Measurements from ENCODE around the gene DCLRE1B. TPM values are rescaled to one million over a fixed set of nuclear protein-coding genes. Genes with fewer than 3 reads are reported as not detected.

Gene DCLRE1B
- polyA plus RNA-seq, 1 donor (not counting 4 experiments of a cell fraction or from before 2014, with no cell fraction given) = 5.4 TPM

DNA sequence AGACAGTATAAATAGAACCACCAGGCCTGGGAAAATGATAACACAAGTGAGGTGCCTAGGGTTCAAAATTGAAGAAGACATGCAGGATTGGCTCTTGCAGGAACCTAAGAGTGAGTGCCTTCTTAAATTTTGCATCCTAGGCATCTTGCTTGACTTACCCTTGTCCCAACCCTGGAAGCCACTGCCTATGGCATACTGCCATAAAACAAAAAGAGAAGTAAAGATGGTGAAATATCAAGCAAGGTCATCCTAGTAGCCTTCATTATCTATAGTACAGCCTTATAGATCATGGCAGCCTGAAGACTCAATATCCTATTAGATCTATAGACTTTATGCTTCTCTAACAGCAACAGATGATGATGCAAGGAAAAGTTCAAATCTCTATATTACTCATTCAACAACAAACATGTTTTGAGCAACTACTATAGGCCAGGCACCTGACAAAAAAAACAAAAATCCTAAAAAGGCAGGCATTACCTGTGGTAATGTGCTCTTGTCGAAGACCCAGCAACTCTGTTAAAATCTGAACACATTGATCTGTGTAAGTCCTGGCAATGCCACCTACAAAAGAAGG is 6.8 kb upstream of the DCLRE1B start:
- DNase-seq (ENCODE audit: low read depth, low spot score) (no peak), FAIRE-seq (no peak)
- no peaks in the 10 kb centered on the region for H3K27me3 ChIP-seq (ENCODE audit: control insufficient read depth, extremely low read depth, insufficient read depth, low read length)
- H3K27ac ChIP-seq (ENCODE audit: control insufficient read depth, insufficient read depth, low read length) = no peak overlapping the region
- H3K4me2 ChIP-seq (ENCODE audit: control insufficient read depth, extremely low read depth, insufficient read depth, low read depth, low read length) = no peak overlapping the region
- dilution Hi-C loops (cut with MboI; ENCODE audit: extremely low pct_ligation_motif_present, low sequenced_read_pairs) = no loop called here
- H3K9me3 ChIP-seq (ENCODE audit: control insufficient read depth, low read depth, low read length) = no peaks in the 10 kb centered on the region
- H3K9ac ChIP-seq (ENCODE audit: control insufficient read depth, extremely low read depth, insufficient read depth, low read length) = no peak overlapping the region
- no peak overlapping the region for H2AFZ ChIP-seq (ENCODE audit: control insufficient read depth, low read length)
- H3K36me3 ChIP-seq (ENCODE audit: control insufficient read depth in 2 of 2, extremely low read depth in 1 of 2, insufficient read depth in 2 of 2, low read length in 2 of 2) = peaks cover 12 to 17% of the 10 kb centered on the region in 2 experiments
- no peaks in the 10 kb centered on the region for H3K9me1 ChIP-seq (ENCODE audit: control insufficient read depth, extremely low read depth, insufficient read depth, low read length)
- no peak for TF ChIP-seq EZH2 (IDR thresholded peaks at IDR 0.05; ENCODE audit: low read length)
- no peak for TF ChIP-seq CTCF (optimal IDR thresholded peaks at IDR 0.05 in 1 of 3, IDR thresholded peaks at IDR 0.05 in 1 of 3, conservative IDR thresholded peaks at IDR 0.05 in 1 of 3; ENCODE audit: extremely low read depth in 1 of 3, insufficient read depth in 2 of 3, low read length in 3 of 3)
- no peak overlapping the region for H3K4me3 ChIP-seq (ENCODE audit: control insufficient read depth in 2 of 3, extremely low read depth in 1 of 3, insufficient read depth in 2 of 3, low read depth in 1 of 3, low read length in 3 of 3)
- H3K79me2 ChIP-seq (ENCODE audit: control insufficient read depth, insufficient read depth, low read length) = peaks cover 2% of the 10 kb centered on the region
- no peaks in the 10 kb centered on the region for H4K20me1 ChIP-seq (ENCODE audit: control insufficient read depth, extremely low read depth, insufficient read depth, low read length)
- peaks cover under 1% of the 10 kb centered on the region for H3K4me1 ChIP-seq (ENCODE audit: control insufficient read depth, extremely low read depth, insufficient read depth, low read length)

DNA sequence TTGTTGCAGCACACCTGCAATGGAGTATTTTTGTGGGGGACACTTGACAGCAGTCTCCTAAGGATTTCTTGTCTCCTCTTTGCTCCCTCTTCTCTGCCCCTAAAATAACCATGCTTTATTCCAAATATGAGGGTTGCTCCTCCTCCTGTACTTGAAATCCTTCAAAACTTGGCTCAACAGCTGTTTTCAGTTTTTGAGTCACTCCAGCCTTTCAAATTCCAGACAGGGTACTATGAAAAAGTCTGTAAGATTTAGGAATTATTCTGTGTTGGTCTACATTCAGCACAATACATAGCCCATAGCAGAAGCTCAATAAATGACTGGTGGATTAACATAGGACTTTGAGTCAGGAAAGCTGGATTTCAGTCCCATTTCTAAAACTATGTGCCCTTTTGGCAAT is 6.0 kb upstream of the DCLRE1B start:
- no peaks in the 10 kb centered on the region for H4K20me1 ChIP-seq (ENCODE audit: control insufficient read depth, extremely low read depth, insufficient read depth, low read length)
- H3K36me3 ChIP-seq (ENCODE audit: control insufficient read depth in 2 of 2, extremely low read depth in 1 of 2, insufficient read depth in 2 of 2, low read length in 2 of 2) = peaks cover 12 to 17% of the 10 kb centered on the region in 2 experiments
- H3K4me2 ChIP-seq (ENCODE audit: control insufficient read depth, extremely low read depth, insufficient read depth, low read depth, low read length) = no peak overlapping the region
- no peak overlapping the region for H3K9ac ChIP-seq (ENCODE audit: control insufficient read depth, extremely low read depth, insufficient read depth, low read length)
- H2AFZ ChIP-seq (ENCODE audit: control insufficient read depth, low read length) = no peak overlapping the region
- peaks cover 10% of the 10 kb centered on the region for H3K79me2 ChIP-seq (ENCODE audit: control insufficient read depth, insufficient read depth, low read length)
- DNase-seq (ENCODE audit: low read depth, low spot score) (no peak), FAIRE-seq (no peak)
- no peak overlapping the region for H3K27ac ChIP-seq (ENCODE audit: control insufficient read depth, insufficient read depth, low read length)
- no peaks in the 10 kb centered on the region for H3K27me3 ChIP-seq (ENCODE audit: control insufficient read depth, extremely low read depth, insufficient read depth, low read length)
- peaks cover 8% of the 10 kb centered on the region for H3K4me1 ChIP-seq (ENCODE audit: control insufficient read depth, extremely low read depth, insufficient read depth, low read length)
- no peak for TF ChIP-seq EZH2 (IDR thresholded peaks at IDR 0.05; ENCODE audit: low read length)
- TF ChIP-seq CTCF (optimal IDR thresholded peaks at IDR 0.05 in 1 of 3, IDR thresholded peaks at IDR 0.05 in 1 of 3, conservative IDR thresholded peaks at IDR 0.05 in 1 of 3; ENCODE audit: extremely low read depth in 1 of 3, insufficient read depth in 2 of 3, low read length in 3 of 3) = no peak
- no peak overlapping the region for H3K4me3 ChIP-seq (ENCODE audit: control insufficient read depth in 2 of 3, extremely low read depth in 1 of 3, insufficient read depth in 2 of 3, low read depth in 1 of 3, low read length in 3 of 3)
- H3K9me1 ChIP-seq (ENCODE audit: control insufficient read depth, extremely low read depth, insufficient read depth, low read length) = no peaks in the 10 kb centered on the region
- dilution Hi-C loops (cut with MboI; ENCODE audit: extremely low pct_ligation_motif_present, low sequenced_read_pairs) = no loop called here
- H3K9me3 ChIP-seq (ENCODE audit: control insufficient read depth, low read depth, low read length) = no peaks in the 10 kb centered on the region
